GM10266 (cell line): Measurements from ENCODE around the gene MIS12.

ENCODE experiments used
- DNase-seq: peaks from one replicate; pipeline ENCODE4 v3.0.0; 2012; ENCODE audit errors: extremely low spot score
- TF ChIP-seq, protein P1 (sequence below): IDR thresholded peaks from 2 replicates; pipeline ENCODE4 v1.5.1; 2012; ENCODE audit warnings: mild to moderate bottlenecking, low read depth; ENCODE audit not compliant: control insufficient read depth, insufficient read depth; ENCODE audit errors: missing control alignments

Gene MIS12, protein sequence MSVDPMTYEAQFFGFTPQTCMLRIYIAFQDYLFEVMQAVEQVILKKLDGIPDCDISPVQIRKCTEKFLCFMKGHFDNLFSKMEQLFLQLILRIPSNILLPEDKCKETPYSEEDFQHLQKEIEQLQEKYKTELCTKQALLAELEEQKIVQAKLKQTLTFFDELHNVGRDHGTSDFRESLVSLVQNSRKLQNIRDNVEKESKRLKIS

GRCh38 chr17:5486206-5487124 is at the start of gene MIS12:
Gene MIS12, plus strand, starts transcription at chr17:5486566. Its CDS starts 2,297 bp downstream, at chr17:5488863.
- peak; percentile 96 for DNase-seq
- TF ChIP-seq, protein P1, sequence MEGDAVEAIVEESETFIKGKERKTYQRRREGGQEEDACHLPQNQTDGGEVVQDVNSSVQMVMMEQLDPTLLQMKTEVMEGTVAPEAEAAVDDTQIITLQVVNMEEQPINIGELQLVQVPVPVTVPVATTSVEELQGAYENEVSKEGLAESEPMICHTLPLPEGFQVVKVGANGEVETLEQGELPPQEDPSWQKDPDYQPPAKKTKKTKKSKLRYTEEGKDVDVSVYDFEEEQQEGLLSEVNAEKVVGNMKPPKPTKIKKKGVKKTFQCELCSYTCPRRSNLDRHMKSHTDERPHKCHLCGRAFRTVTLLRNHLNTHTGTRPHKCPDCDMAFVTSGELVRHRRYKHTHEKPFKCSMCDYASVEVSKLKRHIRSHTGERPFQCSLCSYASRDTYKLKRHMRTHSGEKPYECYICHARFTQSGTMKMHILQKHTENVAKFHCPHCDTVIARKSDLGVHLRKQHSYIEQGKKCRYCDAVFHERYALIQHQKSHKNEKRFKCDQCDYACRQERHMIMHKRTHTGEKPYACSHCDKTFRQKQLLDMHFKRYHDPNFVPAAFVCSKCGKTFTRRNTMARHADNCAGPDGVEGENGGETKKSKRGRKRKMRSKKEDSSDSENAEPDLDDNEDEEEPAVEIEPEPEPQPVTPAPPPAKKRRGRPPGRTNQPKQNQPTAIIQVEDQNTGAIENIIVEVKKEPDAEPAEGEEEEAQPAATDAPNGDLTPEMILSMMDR = no peak

DNA sequence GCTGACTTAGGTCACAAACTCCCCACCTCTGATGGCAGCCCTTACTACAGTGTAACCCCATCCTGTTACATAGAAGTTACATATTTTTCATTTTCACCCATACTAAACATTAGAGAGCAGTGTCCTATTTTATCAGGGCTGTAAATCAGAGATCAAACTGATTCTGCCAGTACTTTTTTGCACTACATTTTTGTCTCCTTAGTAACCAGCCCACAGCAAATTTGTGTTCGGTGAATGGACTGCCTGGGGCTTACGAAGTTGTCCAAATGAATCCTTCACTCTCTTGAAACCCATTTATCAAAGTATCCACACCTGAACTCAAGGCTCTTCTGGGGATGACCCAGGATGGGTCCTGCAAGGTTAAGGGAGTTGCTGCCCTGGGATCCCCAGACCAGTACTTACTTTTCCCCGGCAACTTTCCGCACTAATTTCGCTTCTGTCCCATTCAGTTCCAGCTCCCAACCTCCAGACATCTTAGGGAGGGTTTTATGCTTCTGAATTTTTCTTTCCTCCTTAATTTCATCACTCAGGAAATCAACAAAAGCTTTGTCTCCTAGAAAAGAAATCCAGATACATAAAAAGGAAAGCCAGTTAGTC is 48.5 kb upstream of the MIS12 start:
- DNase-seq = no peak
- TF ChIP-seq, protein P1 = no peak

DNA sequence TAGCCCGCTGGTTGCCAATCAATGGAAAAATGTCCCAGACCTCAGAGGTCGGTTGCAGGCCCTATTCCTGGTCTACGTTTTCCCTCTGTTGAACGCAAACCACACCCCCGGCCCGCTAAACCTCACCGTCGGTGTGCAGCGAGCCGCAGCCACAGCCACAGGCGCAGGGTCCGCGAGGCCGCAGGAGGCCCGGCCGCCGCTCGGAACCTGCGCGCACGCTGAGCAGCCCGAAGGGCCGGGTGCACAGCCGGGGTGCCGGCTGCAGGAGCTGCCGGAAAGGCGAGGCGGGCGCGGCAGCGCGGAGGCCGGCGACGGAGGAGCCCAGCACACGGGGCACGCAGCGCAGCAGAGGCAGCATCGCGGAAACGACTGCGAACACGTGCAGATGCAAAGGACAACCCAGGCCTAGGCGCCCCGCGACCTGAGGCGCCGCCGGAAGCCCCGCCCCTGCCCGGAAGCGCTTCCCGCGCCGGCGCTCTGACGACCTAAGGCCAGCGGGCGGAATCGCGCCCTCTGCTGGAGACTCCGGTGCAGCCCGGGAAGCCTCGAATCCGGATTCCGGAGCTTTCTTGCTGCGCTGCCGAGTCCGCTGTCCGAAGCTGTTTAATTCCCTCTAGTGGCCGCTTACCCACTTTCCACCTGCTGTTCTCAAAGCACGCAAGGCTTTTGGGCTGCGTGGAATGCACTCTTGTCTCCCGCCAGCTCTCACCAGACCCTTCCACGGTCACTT is 47.5 kb upstream of the MIS12 start, which contains the start of gene C1QBP:
Gene C1QBP (minus strand): TSS at position 440 of the 730 bp plus-strand sequence. CDS start 82 bp downstream, at position 358.
- peak; percentile 93 for DNase-seq
- TF ChIP-seq, protein P1 = peak; percentile 95

- TF ChIP-seq, protein P1 = no peak
- no peak for DNase-seq
Observed at GRCh38 chr17:5439446-5439764, 47.0 kb upstream of the MIS12 start.

GRCh38 chr17:5443728-5444127 is 42.6 kb upstream of the MIS12 start:
- no peak for DNase-seq
- TF ChIP-seq, protein P1 = no peak

DNA sequence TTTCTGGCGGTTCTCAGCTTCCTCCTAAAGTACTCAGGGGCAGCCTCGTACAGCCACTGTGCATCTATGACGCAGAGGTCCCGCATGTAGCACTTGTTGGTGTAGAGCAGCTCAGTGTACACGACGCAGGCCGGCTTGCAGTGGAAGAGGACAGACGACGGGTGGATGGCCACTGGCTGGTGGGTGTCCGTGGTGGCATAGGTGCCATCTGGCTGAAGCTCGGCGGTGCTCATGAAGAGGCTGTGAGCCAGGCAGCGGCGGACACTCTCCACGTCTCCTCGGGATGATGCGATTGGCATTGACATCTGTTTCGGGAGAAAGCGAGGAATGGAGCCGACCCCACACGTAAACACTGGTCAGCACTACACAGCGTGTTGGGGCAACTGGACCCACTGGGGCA is 42.2 kb upstream of the MIS12 start:
- TF ChIP-seq, protein P1 = no peak
- DNase-seq = no peak
